DMS153 treated with DMSO at 0.1 percent for 48 hours (cell line): ENCODE measurements around the gene IKZF5.
A peak's percentile ranks its signal among the peaks of the same experiment; 100 is the strongest.

ENCODE experiments used
- DNase-seq: peaks from one replicate; lab custom pipeline; 2025; ENCODE audit not compliant: unreplicated experiment; lab: John Stamatoyannopoulos, UW

The IKZF5 gene, protein sequence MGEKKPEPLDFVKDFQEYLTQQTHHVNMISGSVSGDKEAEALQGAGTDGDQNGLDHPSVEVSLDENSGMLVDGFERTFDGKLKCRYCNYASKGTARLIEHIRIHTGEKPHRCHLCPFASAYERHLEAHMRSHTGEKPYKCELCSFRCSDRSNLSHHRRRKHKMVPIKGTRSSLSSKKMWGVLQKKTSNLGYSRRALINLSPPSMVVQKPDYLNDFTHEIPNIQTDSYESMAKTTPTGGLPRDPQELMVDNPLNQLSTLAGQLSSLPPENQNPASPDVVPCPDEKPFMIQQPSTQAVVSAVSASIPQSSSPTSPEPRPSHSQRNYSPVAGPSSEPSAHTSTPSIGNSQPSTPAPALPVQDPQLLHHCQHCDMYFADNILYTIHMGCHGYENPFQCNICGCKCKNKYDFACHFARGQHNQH

GRCh38 chr10:123008355-123009104, at the start of gene IKZF5, which contains the start of gene ACADSB:
Gene IKZF5, minus strand, starts transcription at chr10:123008795. Its CDS starts 10,170 bp downstream, at chr10:122998625.
Gene ACADSB, plus strand, starts transcription at chr10:123009006. Its CDS starts 24 bp downstream, at chr10:123009030.
- peak; percentile 91 for DNase-seq

- no peak for DNase-seq
These were observed 49.4 kb upstream of the IKZF5 start for GRCh38 chr10:123057968-123058367.

GRCh38 chr10:123045961-123046731, 37.6 kb upstream of the IKZF5 start:
- no peak for DNase-seq

DNA sequence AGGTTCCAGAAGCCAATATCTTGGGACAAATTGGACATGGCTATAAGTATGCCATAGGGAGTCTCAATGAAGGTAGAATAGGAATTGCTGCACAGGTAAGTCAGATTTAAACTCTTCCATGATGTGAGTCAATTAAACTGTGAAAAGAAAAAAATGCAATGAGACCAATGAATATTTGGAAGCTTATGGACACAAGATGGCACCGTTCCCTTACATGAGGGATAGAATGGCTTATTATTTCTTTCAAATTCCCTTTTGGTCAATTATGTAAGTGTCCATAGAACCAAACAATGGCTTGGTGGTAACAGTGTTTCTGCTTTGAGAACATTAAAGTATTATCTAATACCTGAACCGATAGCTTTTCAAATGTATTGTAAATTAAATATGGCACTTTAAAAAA, 35.8 kb upstream of the IKZF5 start:
- DNase-seq = peak; percentile 52

DNA sequence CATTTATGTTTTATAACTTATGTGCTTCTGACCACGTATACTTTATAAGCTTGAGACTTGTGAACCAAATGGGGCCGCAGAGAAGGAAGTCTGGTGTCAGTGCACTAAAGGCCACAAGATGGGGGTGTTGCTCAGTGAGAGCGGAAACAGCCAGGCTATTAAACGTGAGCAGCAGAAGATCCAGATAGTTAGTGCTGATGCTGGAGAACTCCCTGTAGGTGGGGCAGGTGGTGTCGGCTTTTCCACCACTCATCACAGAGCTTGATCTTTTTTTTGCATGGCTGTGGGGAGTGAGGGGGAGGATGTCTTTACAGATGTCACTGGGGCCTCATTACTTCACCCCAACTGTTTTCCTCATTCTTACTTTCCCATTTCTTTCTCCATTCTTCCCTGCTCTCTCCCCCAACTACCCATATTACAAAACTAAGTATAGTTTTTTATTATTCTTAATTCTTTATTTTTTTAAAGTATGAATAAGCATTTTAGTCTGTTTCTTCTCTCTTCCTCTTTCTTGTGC, 34.9 kb upstream of the IKZF5 start:
- DNase-seq = peak; percentile 79

- DNase-seq = no peak
These were observed 34.3 kb upstream of the IKZF5 start for GRCh38 chr10:123042708-123043408.

GRCh38 chr10:123039632-123039930, 31.0 kb upstream of the IKZF5 start:
- DNase-seq = no peak

GRCh38 chr10:123038782-123039631, 30.4 kb upstream of the IKZF5 start:
- no peak for DNase-seq

DNA sequence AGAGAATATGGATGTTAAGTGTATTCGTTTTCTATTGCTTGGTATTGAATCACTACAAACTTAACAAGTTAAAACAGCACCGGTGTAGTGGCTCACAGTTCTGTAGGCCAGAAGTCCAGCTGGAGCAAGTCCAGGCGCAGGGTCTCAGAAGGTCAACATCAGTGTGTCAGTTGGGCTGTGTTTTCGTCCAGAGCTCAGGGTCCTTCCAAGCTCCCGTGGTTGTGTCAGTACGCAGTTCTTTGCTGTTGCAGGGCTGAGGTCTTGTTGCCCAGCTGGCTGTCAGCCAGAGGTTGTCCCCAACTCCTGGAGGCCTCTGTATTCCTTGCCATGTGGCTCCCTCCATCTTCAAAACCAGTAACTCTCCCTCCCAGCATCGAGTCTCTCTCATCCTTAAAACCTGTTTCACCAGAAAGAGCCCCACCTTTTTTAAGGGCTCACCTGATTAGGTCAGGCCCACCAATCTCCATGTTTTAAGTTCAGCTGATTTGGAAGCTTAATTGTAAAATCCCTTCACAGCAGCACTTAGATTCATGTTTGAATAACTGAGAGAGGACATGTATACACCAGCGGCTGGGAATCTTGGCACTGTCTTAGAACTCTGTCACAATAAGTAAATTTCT, 27.0 kb upstream of the IKZF5 start:
- no peak for DNase-seq

DNA sequence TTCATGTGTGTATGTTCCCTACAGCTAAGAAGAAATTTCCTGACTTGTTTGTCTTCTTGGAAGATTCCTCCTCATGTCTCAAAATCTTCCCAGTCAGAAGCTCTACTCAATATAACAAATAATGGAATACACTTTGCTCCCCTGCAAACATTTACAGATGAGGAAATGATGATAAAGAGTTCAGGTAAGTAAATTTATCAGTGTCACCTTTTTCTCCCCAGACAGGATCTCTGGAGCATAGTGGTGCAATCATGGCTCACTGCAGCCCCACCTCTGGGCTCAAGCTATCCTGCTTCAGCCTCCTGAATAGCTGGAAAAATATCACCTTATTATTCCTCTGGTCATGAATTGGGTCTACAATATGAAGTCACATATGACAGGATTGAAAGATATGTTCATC, 25.7 kb upstream of the IKZF5 start:
- DNase-seq = no peak

GRCh38 chr10:123031124-123031523, 22.5 kb upstream of the IKZF5 start:
- no peak for DNase-seq

DNA sequence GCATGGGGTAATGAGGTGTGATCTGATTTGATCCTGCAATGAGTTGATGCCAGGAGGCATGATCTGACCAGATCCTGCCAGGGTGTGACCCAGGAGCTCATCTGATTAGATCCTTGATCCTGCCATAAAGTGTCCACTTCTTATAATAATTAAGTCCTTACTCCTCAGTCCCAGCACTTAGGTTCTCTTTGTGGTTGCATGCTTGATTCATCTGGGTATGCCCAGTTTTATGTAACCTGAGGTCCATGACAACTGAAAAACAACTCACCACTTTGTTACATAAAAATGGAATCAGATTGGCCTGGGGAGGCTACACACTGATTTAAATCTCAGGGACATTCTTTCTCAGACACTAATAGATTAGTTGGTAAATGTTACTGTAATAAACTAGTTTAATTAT, 19.3 kb upstream of the IKZF5 start:
- no peak for DNase-seq

DNA sequence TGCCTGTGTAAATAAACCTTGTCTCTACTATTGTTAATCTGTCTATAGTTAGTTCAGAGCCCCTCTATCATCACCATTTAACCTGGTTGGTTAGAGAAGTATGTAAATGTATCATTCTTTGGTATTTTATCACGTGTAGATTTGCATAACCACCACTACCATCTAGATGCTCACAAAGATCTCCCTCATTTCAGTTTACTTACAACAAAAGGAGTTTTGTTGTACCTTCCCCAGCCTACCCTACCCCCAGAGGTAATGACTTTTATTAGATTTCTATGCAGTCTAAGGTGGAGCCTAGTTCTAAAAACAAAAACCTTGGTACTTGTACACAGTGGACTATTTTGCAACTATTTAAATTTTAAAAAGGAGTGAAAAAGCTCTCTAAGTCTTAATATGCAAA, 17.7 kb upstream of the IKZF5 start:
- DNase-seq = no peak

DNA sequence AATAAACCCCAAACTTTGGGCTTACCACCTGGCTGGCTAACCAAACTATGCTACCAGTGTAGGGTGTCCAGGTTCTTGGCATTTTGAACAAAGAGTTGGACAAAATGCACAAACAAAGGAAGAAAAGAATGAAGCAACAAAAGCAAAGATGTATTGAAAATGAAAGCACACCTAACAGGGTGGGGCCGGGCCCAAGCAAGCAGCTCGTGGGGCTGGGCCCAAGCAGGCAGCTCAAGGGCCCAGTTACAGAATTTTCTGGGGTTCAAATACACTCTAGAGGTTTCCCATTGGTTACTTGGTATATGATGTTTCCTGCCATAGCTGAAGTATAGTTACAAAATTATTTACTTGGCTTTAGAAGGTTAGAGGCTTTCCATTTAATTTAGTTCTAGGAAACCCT, 15.9 kb upstream of the IKZF5 start:
- no peak for DNase-seq

DNA sequence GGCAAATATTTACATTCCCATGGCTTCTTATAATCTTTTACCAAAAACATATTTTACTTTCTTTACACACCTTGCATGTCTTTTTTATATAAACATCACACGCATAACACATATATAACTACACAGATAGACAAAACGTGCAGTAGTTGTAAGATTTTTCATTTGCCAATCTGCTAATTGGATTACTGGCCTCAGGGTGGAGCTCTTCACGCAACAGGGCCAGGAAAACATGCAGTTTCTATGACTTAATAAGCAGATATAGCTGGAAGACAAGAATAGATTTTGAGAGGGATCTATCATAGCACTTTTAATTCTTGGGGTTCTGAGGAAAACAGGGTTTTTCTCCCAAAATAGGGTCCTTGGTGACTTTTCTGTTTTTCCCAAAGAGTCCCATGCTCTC, 12.9 kb upstream of the IKZF5 start:
- DNase-seq = no peak

DNA sequence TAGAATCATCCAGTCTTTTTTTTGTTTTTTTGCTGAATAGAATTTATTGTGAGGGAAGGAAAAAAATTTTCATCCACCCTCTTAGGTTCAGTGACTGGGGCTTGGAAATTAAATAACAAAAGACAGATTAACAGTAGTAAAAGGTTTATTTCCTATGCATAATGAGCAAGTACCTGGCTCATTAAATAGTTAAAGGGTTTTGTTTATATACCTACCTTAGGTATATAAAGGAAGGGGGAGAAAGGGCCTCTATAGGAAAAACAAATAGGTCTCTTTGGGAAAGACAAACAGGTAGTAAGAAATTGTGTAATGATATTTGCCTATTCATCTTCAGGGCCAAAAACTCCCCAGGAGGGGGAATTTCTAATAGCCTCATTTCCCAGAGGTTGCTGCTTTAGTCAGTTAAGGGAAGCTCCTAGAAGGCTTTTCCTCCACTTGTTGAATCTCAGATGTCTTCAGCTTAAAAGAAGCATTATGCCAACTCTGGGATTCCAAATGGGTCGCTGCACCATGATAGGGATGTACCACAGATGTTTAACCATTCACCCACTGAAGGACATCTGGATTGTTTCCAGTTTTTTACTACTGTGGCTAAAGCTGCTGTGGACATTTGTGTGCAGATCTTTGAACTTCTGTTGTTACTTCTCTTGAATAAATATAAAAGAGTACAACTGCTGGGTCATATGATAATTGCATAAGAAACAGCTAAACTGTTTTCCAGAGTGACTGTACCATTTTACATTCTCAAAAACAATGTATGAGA, 11.5 kb upstream of the IKZF5 start:
- no peak for DNase-seq

GRCh38 chr10:123019264-123019663, 10.7 kb upstream of the IKZF5 start:
- no peak for DNase-seq

- no peak for DNase-seq
These were observed 9.9 kb upstream of the IKZF5 start for GRCh38 chr10:123018531-123018930.
